Measurements from ENCODE around the gene SMYD3. TPM values are rescaled to one million over a fixed set of nuclear protein-coding genes. Genes with fewer than 3 reads are reported as not detected.

SMYD3 gene
- total and polyA plus RNA-seq, 2 of the 4 experiments (the other 2 are of a cell fraction), result 26.5 to 37.6 TPM

DNA sequence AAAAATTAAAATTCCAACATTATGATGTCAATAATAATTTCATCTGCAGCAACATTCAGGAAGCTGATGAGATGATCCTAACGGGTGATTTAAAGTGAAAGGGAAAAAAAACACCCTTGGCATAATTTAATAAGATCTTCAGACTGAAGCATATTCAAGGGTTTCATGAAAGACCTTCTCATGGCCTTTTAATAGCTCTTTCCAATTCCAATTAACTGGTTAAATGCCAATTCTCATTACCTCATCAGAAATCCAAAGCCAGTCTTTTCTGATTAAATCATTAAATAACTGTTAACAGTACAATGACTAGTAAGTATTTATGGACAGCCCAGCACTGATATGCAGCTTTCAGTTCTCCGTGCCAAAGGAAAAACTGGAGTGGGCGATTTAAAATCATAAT, 407.5 kb downstream of the SMYD3 start:
- CTCF ChIA-PET, result no interaction called here
- H3K4me3 ChIP-seq (ENCODE audit: insufficient read depth, low read depth, low read length), result no peak overlapping the region
- TF ChIP-seq BHLHE40 (IDR thresholded peaks at IDR 0.05; ENCODE audit: low read depth, low read length), result no peak
- no peak for TF ChIP-seq POLR2A (IDR thresholded peaks at IDR 0.05; ENCODE audit: low read depth, low read length)
- TF ChIP-seq, protein P1, sequence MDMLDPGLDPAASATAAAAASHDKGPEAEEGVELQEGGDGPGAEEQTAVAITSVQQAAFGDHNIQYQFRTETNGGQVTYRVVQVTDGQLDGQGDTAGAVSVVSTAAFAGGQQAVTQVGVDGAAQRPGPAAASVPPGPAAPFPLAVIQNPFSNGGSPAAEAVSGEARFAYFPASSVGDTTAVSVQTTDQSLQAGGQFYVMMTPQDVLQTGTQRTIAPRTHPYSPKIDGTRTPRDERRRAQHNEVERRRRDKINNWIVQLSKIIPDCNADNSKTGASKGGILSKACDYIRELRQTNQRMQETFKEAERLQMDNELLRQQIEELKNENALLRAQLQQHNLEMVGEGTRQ (IDR thresholded peaks at IDR 0.05; ENCODE audit: low read depth, low read length), result no peak
- TF ChIP-seq RAD21 (IDR thresholded peaks at IDR 0.05; ENCODE audit: low read length), result no peak
- TF ChIP-seq MAZ (IDR thresholded peaks at IDR 0.05; ENCODE audit: borderline replicate concordance, low read depth, low read length), result no peak
- TF ChIP-seq, protein P2, sequence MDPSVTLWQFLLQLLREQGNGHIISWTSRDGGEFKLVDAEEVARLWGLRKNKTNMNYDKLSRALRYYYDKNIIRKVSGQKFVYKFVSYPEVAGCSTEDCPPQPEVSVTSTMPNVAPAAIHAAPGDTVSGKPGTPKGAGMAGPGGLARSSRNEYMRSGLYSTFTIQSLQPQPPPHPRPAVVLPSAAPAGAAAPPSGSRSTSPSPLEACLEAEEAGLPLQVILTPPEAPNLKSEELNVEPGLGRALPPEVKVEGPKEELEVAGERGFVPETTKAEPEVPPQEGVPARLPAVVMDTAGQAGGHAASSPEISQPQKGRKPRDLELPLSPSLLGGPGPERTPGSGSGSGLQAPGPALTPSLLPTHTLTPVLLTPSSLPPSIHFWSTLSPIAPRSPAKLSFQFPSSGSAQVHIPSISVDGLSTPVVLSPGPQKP (IDR thresholded peaks at IDR 0.05; ENCODE audit: borderline replicate concordance, low read depth, low read length), result no peak
- TF ChIP-seq RFX5 (IDR thresholded peaks at IDR 0.05; ENCODE audit: low read depth, low read length), result no peak
- no peak for TF ChIP-seq CHD1 (IDR thresholded peaks at IDR 0.05; ENCODE audit: low read depth, low read length)
- dilution Hi-C loops (cut with HindIII; ENCODE audit: low sequenced_read_pairs, unreplicated experiment), result no loop called here
- H2BK5ac ChIP-seq (ENCODE audit: low read depth, low read length, poor library complexity, severe bottlenecking), result no peak overlapping the region
- no peak overlapping the region for H2BK15ac ChIP-seq (ENCODE audit: low read depth, low read length)
- no peaks in the 10 kb centered on the region for H3K9me1 ChIP-seq (ENCODE audit: insufficient read depth, low read length)
- H2AFZ ChIP-seq (replicated peaks; ENCODE audit: low read length, poor library complexity), result no peak overlapping the region
- no peak overlapping the region for H4K91ac ChIP-seq (ENCODE audit: insufficient read depth, low read depth, low read length)
- H2BK20ac ChIP-seq (ENCODE audit: low read depth, low read length), result no peak overlapping the region
- WGBS, 2 experiments (ENCODE audit: extremely low coverage in 2 of 2, insufficient read length in 1 of 2), result no CpG with 5 or more reads among the region's 3 CpGs
- no peaks in the 10 kb centered on the region for H3K9me3 ChIP-seq (ENCODE audit: control insufficient read depth, insufficient read depth, low read length)
- no peak overlapping the region for H2AK9ac ChIP-seq (replicated peaks; ENCODE audit: low read depth, low read length, poor library complexity)
- H2BK120ac ChIP-seq (ENCODE audit: low read depth, low read length), result no peak overlapping the region
- H4K20me1 ChIP-seq (ENCODE audit: insufficient read depth, low read length), result no peaks in the 10 kb centered on the region
- ATAC-seq (ENCODE audit: low read depth) (no peak), DNase-seq (no peak)
- intact Hi-C loops (cut with micrococcal nuclease), result no loop called here
- in situ Hi-C loops (cut with MboI; ENCODE audit: low sequenced_read_pairs), result no loop called here
- no peaks in the 10 kb centered on the region for H3K4me1 ChIP-seq (ENCODE audit: control insufficient read depth, insufficient read depth, low read length)
- H3K27ac ChIP-seq (ENCODE audit: insufficient read depth, low read length), result no peak overlapping the region
- no peaks in the 10 kb centered on the region for H3K27me3 ChIP-seq (ENCODE audit: control insufficient read depth, insufficient read depth, low read length)
- no peak overlapping the region for H3K23ac ChIP-seq (ENCODE audit: low read depth, low read length)
- H4K8ac ChIP-seq (ENCODE audit: low read depth in 2 of 2, low read length in 2 of 2), result no peak overlapping the region
- H3K36me3 ChIP-seq (ENCODE audit: control insufficient read depth, insufficient read depth, low read length), result no peaks in the 10 kb centered on the region
- H3K4ac ChIP-seq (ENCODE audit: low read depth, low read length), result no peak overlapping the region
- H3K18ac ChIP-seq (ENCODE audit: low read depth, low read length), result no peak overlapping the region
- no peak overlapping the region for H4K5ac ChIP-seq (ENCODE audit: low read depth, low read length)
- POLR2A ChIA-PET (ENCODE audit: unreplicated experiment), result no interaction called here
- no peak overlapping the region for H3K14ac ChIP-seq (replicated peaks; ENCODE audit: low read depth, low read length)
- no TSS peak for BruUV-seq (replicated peaks)
- H3K56ac ChIP-seq (ENCODE audit: extremely low read depth, insufficient read depth, low read length), result no peak overlapping the region
- no peaks in the 10 kb centered on the region for H3K79me1 ChIP-seq (ENCODE audit: low read depth in 1 of 2, low read length in 2 of 2)
- no peak overlapping the region for H2AK5ac ChIP-seq (ENCODE audit: low read depth, low read length)
- no peak overlapping the region for H3K9ac ChIP-seq (ENCODE audit: low read depth, low read length)
- no peak overlapping the region for H3K4me2 ChIP-seq (ENCODE audit: low read depth, low read length)
